Measurements from ENCODE around the gene EIF3M.
"Not testable (repeated sequence)": the region's sequence is repeated elsewhere in the genome, so short reads cannot be mapped to it uniquely, and the experiment has no call there.

Gene EIF3M

DNA sequence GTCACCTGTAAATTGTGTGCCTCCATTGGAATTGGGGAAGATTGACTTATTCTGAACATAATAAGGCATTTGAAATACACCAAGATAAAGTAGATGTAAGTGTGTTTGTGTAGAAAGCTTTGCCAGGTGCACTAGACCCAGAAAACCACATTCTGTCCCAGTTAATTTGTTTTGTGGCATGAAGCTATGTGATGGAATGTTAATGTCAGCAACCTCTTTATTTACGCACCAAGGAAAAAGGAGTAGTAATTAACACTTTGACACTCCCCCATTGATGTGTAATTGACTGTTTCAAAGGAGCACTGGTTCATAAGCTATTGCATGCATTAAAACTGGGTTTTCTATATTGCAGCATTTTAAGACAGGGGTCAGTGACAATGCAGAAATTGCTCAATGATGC is 14.3 kb downstream of the EIF3M start:
- FAIRE-seq: no peak

DNA sequence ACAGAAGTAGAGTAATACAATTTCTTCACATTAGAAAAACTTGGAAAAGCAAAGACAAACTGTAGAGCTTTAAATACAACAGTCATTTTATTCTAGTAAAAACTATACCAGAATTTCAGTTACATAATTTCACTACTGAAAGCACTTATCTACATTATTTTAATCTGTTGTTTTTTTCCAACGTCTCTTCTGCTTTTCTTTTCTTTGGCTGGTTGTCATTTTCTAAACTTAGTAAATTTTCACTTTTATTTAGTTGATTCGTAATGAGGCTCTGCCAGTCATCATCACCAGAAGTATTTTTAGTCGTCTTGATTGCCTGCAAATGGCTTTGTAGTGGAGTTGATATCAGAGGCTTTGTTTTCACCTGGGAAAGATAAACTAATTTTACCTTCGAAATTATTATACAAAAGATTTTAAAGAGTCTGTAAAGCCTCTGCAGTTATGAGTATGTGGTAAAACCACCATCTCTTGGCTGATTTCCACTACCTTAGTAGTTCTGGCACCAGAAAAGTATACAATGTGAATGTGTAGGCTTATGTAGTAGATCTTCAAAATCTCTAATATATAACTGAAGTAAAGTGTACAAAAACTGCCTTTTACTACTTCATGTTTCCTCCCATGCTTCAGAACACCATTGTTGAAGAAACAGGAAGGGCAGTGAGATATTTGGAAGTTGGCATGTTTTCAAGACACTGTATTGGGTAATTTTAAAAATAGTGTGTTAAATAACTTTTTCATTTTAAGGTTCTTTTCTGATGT is 19.2 kb downstream of the EIF3M start:
- no peak for FAIRE-seq

DNA sequence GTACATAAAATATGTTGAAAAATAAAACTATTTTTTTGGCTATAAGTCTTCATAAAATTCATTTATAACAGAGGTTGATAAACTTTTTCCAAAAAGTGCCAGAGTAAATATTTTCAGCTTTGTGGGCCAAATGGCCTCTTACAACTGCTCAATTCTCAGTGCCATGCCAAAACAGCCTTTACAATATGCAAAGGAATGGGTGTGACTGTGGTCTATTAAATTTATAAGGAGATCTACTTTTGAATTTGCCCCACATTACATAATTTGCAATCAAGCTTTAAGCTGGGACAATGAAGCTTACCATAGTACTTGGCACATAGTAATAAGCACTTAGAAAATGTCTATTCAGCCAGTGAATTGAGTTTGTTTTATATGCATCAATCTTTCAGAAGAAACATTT is 22.6 kb downstream of the EIF3M start:
- no peak for FAIRE-seq

- FAIRE-seq: not testable (repeated sequence)
Measured at GRCh38 chr11:32608826-32609225, 25.2 kb downstream of the EIF3M start.

DNA sequence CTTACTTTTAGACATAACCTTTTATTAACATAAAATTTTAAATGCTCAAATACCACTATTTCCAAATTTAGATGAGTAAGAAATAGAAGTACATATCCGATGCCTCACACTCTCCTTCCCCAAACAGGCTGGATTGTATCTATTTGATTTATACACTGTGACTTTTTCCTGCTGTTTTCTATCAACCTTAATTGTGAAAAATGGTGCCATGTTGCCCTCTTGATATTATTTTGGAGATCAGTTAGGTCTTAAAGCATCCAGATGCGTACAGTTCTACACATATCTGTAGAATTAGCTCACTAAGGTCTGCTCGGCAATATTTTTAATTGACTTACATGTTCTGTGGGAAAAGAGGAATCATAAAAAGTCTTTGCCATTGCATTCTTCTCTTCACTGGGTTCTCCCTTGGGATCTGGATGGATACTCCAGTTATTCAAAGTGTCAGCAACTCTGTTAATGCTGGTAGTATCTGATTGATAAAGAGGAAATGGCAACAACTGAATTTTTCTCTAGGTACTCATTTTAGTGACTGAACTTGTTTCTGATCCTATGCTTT is 27.2 kb downstream of the EIF3M start:
- no peak for FAIRE-seq

DNA sequence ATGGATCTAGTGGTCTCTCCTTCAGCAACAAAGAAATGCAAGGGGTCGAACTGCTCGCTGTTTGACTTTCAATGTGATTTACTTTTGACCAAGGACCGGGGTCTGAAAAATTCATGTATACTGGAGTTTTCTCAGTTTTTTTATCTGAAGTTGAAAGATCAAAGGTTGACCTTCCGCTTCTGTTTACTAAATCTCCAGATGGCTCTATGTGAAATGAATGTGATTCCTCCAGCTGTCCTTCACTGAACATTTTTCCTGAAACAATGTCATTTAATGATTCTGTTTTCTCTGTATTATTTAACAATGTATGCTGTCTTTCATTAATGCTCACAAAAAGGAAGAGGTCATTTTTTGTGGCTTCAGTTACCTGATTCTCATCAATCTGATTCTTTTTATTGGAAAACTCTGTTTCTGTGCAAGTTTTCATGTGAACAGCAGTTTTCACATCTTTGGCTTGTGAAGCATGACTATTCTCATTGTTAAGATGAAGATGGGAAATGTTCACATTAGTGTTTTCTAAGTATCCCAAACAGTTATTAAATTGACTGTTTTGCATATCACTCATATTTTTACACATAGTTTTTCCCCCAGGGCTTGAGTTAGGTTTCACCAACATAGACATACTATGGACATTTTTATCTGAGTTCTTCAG is 30.0 kb downstream of the EIF3M start:
- FAIRE-seq: no peak

DNA sequence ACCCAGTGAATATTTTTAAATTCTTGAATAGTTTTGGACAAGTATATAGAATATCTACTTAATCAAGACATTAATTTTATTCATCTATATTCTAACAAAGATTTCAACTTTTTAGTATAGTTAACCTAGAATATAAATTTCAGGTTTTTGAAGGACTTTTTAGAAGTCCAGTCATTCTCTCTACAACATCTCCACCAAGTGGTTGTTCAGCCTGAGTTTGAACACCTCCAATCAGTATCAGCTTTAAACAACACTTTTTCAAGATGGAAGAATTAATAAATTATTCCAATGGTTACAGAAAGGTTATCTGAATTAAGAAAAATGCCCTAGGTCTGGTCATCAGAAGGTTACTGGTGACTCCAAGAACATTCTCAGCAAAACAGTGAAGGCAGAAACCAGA is 31.8 kb downstream of the EIF3M start:
- FAIRE-seq: peak; percentile 91

- FAIRE-seq: no peak
Measured at GRCh38 chr11:32616903-32617302, 33.3 kb downstream of the EIF3M start.

GRCh38 chr11:32630844-32631243 is 47.2 kb downstream of the EIF3M start:
- FAIRE-seq: peak; percentile 35

DNA sequence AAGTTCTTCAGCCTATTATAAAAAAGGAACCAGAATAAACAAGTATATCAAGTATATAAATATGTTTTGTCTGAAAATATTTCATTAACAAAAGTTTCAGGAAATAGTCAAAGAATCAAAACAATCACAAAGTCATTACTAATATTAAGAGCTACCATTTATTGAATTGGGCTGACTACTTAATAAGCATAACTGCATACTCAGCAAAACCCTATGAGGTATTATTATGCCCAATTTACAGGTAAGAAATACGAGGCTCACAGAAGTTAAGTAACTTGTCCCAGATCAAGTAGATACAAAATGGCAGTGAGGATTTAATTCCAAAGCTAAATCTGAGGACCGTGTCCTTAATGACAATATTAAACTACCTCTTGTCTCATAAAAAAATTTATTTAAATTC is 52.2 kb downstream of the EIF3M start:
- FAIRE-seq: peak; percentile 71

GRCh38 chr11:32641361-32641760 is 57.7 kb downstream of the EIF3M start:
- FAIRE-seq: peak; percentile 3

DNA sequence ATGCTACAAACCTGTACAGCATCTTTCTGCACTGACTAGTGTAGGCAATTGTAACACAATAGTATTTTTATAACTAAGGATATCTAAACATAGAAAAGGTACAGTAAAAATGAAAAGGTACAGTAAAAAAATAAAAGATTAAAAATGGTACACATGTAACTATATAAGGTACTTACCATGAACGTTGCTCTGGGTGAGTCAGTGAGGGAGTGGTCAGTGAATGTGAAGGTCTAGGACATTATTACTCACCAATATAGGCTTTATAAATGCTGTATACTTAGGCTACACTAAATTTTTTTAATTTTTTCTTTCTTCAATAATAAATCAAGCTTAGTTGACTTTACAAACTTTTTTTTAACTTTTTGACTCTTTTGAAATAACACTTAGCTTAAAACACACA is 59.9 kb downstream of the EIF3M start:
- no peak for FAIRE-seq

All from A204.1 (cell line).